GM12875 (cell line): Measurements from ENCODE around the gene TCF12.

Experiments used
- H3K4me3 ChIP-seq: one replicate; pipeline ENCODE4 v1.5.1; 2011; ENCODE audit warnings: low read depth, low read length, control low read depth
- TF ChIP-seq, protein P1 (sequence below): IDR thresholded peaks from 2 replicates; pipeline ENCODE4 v1.5.1; 2011; ENCODE audit warnings: low read depth, mild to moderate bottlenecking, control low read depth, inconsistent platforms, low read length, moderate library complexity, borderline replicate concordance; ENCODE audit not compliant: insufficient read depth

Gene TCF12

DNA sequence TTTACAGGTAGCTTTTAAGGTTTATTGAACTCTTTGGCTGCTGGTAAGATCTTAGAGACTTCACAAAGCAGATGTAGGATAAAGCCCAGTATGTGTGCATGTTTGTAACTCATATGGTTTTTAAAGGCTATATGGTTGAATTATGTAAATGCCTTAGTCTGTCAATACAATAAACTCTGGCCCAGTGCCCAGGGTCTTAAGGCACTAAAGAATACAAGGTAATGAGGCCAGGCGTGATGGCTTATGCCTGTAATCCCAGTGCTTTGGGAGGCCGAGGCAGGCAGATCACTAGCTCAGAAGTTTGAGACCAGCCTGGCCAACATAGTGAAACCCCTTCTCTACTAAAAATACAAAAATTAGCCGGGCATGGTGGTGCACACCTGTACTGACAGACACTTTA is 287.6 kb downstream of the TCF12 start:
- TF ChIP-seq, protein P1, sequence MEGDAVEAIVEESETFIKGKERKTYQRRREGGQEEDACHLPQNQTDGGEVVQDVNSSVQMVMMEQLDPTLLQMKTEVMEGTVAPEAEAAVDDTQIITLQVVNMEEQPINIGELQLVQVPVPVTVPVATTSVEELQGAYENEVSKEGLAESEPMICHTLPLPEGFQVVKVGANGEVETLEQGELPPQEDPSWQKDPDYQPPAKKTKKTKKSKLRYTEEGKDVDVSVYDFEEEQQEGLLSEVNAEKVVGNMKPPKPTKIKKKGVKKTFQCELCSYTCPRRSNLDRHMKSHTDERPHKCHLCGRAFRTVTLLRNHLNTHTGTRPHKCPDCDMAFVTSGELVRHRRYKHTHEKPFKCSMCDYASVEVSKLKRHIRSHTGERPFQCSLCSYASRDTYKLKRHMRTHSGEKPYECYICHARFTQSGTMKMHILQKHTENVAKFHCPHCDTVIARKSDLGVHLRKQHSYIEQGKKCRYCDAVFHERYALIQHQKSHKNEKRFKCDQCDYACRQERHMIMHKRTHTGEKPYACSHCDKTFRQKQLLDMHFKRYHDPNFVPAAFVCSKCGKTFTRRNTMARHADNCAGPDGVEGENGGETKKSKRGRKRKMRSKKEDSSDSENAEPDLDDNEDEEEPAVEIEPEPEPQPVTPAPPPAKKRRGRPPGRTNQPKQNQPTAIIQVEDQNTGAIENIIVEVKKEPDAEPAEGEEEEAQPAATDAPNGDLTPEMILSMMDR, result no peak
- no peak overlapping the region for H3K4me3 ChIP-seq

DNA sequence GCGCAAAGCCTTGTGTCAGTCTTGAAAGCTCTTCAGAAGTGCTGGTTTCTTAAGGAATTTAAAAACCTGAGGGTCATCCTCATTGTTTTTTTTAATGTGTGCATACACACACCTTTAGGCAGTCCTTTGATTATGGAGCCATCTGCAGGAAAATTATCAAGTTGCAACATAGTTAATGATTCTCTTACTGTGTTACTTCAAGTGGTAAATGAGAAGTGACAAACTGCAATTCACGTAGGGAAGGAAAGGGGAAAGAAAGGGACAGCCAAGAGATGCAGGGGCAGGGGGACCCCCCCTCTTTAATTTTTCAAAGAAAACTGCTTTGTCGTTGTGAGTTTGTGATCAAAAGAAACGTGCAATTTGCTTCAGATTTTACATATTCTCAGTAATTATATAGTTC is 295.4 kb downstream of the TCF12 start:
- TF ChIP-seq, protein P1, result peak; percentile 15; the same call in 1 of the 2 replicates
- H3K4me3 ChIP-seq, result no peak overlapping the region

DNA sequence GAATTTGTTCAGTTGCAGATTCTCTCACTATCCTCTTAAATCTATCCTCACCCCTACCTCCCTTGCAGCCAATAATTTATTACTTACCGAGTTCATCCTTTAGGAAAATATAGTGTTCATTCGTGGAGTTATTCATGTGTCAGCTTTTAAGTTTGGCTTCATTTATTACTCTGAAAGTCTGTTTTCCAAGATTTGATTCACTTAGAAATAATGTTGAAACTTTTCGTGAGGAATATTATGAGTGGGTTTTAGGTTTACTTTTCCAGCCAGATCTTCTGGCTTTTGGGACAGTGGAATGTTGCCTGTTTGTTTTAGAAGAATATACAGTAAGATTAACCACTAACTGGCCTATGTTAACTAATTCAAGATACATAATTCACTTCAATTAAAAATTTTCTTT is 296.9 kb downstream of the TCF12 start:
- H3K4me3 ChIP-seq, result no peak overlapping the region
- TF ChIP-seq, protein P1, result no peak

DNA sequence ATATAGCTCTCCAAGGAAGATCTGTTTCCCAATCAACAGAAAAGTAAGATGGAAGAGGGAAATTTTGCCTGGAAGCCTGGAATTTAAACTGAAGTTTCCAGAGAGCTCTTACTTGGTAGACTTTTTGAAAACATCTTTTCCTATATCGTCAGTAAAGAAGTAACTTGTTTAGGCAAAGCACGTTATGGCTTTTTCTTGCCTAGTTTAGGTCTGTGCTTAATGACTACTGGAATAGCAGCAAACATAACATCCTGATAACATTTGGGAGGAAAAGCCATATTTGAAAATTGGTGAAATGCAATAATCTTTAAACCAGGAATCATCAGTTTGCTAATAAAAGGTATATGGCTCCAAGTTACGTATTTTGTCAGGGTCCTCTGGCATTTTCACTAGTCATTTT is 297.4 kb downstream of the TCF12 start:
- H3K4me3 ChIP-seq, result no peak overlapping the region
- TF ChIP-seq, protein P1, result no peak

DNA sequence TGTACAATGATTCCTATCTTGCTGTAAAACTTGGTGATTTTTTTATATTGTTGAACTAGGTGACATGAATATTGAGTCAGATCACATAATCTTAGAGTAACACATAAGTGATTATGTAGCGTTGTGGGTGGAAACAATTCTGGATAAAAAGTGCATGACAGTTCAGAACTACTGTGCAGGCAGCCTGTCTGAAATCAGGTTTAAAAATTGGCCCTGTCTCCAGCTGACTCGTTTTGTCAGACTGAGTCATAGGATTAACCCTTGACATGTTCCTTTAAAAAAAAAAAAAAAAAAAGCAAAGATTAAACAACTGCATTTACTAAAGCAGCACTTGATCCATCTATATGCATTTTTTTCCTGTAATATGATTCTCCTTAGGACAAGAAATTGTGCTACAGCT is 297.8 kb downstream of the TCF12 start:
- no peak overlapping the region for H3K4me3 ChIP-seq
- TF ChIP-seq, protein P1, result no peak

DNA sequence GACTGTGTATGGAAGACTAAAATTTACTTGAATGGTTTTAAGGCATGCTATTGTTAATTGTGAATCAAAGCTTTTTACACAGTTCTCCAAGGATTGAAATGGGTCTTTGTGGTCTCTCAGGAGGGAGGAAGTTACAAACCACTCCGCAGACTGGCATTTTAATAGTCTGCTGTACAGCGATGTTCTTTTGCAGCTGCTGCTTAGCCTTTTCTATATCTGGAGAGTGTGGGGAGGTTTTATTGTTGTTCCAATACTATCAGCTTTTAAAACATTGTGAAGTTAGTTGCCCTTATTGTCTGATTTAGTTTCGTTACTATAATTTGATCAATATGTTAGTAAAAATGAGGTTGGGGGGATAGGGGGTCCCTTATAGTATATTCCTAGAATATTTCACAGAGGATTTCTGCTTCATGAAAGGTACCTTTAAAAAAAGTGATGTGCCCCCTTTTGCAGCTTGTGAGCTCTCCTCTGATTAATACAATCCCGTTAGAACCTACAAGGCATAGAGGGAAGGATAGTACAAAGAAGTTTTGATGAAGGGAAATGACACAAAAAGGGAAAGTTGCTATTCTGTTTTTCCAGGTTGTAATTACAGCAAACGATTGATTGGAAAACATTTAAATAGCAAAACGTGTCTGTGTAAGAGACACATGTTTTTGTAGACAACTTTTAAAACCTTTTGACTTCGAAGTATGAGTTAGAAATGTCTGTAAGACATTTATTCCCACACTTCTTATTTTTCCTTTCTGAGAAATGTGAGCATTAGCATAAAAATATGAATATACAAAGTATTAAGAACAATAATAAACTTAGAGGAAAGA is 299.5 kb downstream of the TCF12 start:
- no peak overlapping the region for H3K4me3 ChIP-seq
- TF ChIP-seq, protein P1, result no peak

DNA sequence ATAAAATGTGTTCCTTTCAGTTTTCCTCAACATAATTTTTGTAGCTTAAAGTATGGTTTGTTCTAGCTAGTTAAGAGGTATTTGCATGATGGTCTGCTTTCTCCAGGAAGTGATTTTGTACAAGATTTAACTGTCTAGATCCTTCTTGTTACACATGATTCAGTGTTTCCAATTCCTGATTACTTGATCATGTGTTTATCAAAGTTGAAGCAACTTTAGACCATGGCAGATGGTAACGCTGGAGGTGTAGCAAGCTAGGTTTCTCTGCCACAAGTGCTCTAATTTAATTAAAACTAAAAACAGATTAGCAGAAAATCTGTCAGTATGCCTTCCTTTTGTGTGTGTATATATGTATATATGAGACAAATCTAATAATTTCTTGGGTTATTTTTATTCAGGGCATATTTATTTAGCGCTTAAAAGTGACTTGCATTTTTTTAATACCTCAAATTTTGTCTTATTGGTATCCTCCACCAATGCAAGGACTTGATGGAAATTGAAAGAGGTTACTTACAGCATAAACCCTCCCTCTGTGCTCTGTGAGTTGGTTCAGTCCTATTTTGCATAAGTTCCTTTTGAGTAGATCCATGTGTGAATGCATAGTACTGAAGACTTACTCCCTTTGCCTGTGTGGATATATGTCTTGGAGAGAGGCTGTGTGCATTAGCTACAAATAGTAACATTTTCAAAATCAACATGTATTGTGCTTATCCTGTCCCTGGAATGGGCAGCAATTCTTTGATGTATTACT is 300.6 kb downstream of the TCF12 start:
- no peak overlapping the region for H3K4me3 ChIP-seq
- TF ChIP-seq, protein P1, result no peak
